Right renal pelvis (tissue), 4 donors: ENCODE measurements around the gene SKIDA1. TPM values are rescaled to one million over a fixed set of nuclear protein-coding genes. Genes with fewer than 3 reads are reported as not detected.
"Not testable (repeated sequence)": the region's sequence is repeated elsewhere in the genome, so short reads cannot be mapped to it uniquely, and the experiment has no call there.

Experiments
- DNase-seq, 4 donors: peaks; one replicate each; pipeline ENCODE4 v3.0.0-alpha.2; 2013; ENCODE audit warnings: low read depth in 4 of 4, low spot score in 3 of 4, missing footprints in 1 of 4
- polyA plus RNA-seq, 4 donors: library from polyadenylated mRNA; unstranded; fragments of 120-200 nt; gene quantifications; one replicate each; pipeline ENCODE4 v1.2.1, GENCODE V29; 2013; ENCODE audit not compliant: insufficient read length in 4 of 4

SKIDA1 gene
- polyA plus RNA-seq: 10 to 100 TPM in 3 of 4 donors, 1 to 10 TPM in 1; 9.7 to 11.5 (median 10.2) TPM

DNA sequence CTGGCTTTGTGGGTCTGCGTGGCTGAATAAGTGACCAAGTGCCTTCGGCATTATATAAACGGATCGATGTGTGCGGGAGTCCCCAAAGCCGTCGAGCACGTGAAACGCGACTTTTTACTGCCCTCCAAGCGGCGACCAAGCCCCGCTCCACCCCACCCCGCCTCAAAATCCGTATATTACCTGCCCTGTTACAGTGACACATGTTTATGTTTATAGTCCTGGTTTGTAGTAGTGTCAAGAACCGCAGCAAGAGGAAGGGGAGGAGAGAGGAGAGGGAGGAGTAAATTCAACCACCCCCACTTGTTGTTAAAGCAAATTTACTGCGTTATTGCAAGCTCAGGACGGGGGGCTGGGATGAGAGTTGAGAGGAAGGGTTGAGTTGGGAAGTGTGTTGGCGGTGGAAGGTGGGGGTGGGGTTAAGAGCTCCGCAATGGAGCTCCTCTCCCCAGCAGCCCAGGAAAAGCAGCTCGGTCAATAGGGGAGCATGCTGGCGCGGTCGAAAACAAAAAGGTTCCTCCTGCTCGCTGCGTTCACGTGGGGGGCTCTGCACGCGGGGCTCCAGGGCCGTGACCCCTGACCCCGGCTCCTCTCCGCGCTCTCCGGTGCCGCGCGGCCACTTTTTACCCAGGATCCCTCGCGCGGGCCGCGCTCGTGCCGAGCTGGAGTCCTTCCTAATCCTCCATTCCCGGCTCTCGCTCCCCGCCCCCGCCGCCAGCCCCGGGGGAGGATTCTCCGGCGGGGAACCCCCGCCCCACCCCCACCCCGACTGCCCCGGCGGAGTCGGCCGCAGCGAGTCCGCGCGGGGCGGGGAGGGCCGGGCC, at the start of gene SKIDA1:
Gene SKIDA1, minus strand, starts transcription at position 316 of the 821 bp plus-strand sequence. CDS start 7,860 bp downstream, outside the sequence.
- DNase-seq: peak in 3 of 4 donors; percentile 90 to 94 (median 91)

- DNase-seq: not testable (repeated sequence)
Observed at GRCh38 chr10:21574514-21574913, 49.0 kb upstream of the SKIDA1 start.

GRCh38 chr10:21572578-21572977, 47.1 kb upstream of the SKIDA1 start:
- no peak for DNase-seq

- no peak for DNase-seq
Observed at GRCh38 chr10:21570761-21571521, 45.5 kb upstream of the SKIDA1 start.

- DNase-seq: not testable (repeated sequence)
Observed at GRCh38 chr10:21558984-21559383, 33.5 kb upstream of the SKIDA1 start.

GRCh38 chr10:21556527-21556926, 31.0 kb upstream of the SKIDA1 start:
- no peak for DNase-seq

DNA sequence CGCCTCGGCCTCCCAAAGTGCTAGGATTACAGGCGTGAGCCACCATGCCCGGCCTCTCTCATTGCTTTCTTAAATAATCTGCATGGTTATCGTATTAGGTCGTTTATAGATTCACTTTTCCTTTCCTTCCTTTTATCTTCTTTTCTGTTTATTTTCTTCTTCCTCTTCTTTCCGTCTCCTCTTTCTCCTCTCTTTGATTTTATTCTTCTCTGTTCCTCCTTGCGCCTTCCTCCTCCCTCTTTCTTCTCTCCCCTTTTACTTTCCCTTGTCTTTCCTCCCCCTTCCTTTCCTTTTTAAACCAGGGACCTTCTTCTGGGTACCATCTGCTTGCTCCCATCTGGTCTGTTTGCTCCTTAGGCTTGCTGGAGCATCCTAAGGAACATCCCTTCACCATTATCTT, 27.2 kb upstream of the SKIDA1 start:
- DNase-seq: no peak

DNA sequence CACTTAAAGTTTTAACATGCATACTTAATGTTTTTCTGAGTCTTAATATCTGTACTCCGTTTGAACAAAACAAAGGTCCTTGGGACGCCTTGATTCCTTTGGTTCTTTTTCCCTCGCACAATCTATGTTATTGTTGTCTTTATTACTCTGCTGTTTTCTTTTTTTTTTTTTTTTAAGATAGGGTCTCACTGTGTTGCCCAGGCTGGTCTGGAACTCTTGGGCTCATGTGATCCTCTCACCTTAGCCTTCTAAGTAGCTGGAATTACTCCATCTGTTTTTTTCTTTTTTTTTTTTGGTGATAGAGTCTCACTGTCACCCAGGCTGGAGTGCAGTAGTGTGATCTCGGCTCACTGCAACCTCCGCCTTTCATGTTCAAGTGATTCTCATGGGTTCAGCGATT, 21.8 kb upstream of the SKIDA1 start:
- no peak for DNase-seq

DNA sequence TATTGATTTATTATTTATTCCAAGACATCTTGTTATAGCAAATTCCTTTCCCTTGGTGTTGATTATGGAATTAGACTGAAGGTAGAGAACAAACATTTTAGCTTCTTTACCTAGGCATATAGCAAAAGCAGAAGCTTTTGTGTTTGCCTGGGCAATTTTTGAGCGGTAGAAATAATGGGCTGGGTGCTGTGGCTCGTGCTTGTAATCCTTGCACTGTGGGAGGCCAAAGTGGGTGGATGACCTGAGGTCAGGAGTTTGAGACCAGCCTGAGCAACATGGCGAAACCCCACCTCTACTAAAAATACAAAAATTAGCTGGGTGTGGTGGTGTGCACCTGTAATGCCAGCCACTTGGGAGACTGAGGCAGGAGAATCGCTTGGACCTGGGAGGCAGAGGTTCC, 15.2 kb upstream of the SKIDA1 start:
- DNase-seq: not testable (repeated sequence)

DNA sequence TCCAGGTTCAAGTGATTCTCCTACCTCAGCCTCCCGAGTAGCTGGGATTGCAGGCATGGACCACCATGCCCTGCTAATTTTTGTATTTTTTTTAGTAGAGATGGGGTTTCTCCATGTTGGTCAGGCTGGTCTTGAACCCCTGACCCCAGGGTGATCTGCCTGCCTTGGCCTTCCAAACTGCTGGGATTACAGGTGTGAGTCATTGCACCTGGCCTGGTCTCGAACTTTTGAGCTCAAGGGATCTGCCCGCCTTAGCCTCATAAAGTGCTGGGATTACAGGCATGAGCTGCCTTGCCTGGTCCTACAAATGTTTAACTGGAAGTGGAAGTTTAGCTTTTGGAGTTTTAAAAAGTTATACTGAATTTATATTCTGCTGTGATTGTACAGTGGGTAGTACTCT, 11.4 kb upstream of the SKIDA1 start:
- no peak for DNase-seq

DNA sequence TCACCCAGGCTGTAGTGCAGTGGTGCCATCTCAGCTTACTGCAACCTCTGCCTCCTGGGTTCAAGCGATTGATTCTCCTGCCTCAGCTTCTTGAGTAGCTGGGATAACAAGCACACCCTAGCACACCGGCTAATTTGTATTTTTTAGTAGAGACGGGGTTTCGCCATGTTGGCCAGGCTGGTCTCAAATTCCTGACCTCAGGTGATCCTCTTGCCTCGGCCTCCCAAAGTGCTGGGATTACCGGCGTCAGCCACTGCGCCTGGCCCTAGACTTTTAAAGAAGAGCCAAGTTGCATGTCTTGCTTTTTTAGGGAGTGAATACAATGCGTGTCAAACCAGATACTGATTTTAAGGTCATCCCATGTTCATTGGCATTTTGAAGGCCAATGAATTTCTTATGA, 10.5 kb upstream of the SKIDA1 start:
- DNase-seq: not testable (repeated sequence)

GRCh38 chr10:21535494-21535965, 10.0 kb upstream of the SKIDA1 start:
- no peak for DNase-seq

GRCh38 chr10:21534604-21535493, 9.4 kb upstream of the SKIDA1 start:
- peak in 3 of 4 donors; percentile 34 to 39 (median 36) for DNase-seq

GRCh38 chr10:21534280-21534586, 8.8 kb upstream of the SKIDA1 start:
- no peak for DNase-seq

DNA sequence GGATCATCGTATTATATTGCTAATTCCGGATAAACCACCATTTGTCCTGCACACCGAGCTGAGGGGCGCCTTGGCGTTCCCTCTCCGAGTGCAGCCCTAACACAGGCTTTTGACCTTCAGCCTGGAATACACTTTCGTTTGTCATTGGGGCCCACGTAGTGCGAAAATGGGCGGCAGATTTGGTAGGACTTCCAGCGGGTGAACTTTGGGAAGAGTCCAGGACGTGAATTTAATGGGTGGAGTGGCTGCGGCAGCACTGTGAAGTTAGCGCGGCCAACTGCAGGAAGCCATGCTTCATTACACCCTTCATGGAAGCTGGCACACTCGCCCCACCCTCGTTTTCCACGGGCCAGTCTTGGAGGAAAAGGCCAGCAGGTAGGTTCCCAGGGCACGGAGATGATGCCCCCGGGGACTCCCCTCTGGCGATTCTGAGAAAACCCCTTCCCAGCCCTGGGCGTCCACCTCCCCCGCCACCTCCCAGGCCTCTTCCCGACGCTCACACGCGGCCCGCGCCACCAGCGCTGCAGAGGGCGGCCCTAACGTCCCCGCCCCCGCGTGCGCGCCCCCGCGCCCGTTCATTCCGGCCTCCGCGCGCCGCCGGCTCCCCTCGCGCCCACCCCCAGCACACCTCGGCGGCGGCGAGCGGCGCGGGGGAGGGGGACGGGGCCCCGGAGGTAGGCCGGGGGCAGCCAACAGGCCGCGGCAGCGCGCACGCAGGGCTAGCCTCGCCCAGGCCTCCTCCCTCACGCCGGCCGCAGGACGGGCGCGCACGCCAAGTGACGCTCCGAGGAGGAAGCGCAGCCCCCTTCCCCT, 8.2 kb upstream of the SKIDA1 start, which contains the start of gene MLLT10:
Gene MLLT10, plus strand, starts transcription at position 766 of the 813 bp plus-strand sequence. CDS start 413 bp downstream, outside the sequence.
- peak; percentile 88 to 93 (median 93) for DNase-seq

- DNase-seq: no peak
Observed at GRCh38 chr10:21532694-21533466, 7.4 kb upstream of the SKIDA1 start.

GRCh38 chr10:21531164-21531563, 5.7 kb upstream of the SKIDA1 start:
- peak in 1 of 4 donors; percentile 3 for DNase-seq

DNA sequence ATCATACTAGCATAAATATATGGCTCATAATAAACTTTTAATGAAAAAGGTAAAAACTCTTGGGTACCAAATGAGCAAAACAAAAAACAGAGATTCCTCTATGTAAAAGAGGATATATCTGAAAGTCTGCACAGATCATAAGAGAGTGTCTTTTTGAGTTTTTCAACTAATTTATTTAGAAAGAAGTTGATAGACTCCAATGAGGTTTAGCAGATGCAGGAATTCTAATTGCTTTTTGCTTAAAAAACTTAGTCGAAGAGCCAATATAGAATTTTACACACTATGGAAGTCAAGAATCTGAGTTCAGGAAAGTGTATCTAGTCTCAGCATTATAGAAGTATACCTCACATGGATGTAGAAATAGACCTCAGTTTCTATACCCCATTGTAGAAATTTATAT, 5.2 kb upstream of the SKIDA1 start:
- DNase-seq: peak in 1 of 4 donors; percentile 2

DNA sequence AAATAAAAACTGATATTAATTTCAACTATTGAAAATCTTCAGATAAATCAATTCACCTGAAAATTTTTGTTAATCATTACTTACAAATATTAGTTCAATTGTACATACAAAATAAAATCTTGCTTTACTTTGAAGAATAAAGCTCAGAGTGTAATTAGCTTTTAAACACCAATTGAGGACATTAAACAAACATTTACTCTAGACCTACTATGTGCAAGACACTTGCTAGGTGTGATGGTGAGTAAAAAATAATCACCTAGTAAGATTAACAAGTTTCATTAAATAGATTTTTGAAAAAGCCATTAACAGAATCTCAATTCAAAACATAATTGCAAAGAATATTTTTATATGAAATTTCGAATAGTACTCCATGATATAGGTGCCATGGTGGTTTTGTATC, 4.7 kb upstream of the SKIDA1 start:
- DNase-seq: no peak
